IPS-18c (cell line): ENCODE data around the gene RERE.
A peak's percentile ranks its signal among the peaks of the same experiment; 100 is the strongest.

Source experiments
- H3K4me3 ChIP-seq: 2 replicates; pipeline ENCODE4 v1.7.0; 2013; ENCODE audit warnings: low read depth, mild to moderate bottlenecking, low read length, moderate library complexity; ENCODE audit not compliant: insufficient read depth
- H3K9me3 ChIP-seq: one replicate; pipeline ENCODE4 v1.6.1; 2013; ENCODE audit warnings: mild to moderate bottlenecking, low read length, moderate library complexity; ENCODE audit not compliant: control insufficient read depth, insufficient read depth

The RERE gene

DNA sequence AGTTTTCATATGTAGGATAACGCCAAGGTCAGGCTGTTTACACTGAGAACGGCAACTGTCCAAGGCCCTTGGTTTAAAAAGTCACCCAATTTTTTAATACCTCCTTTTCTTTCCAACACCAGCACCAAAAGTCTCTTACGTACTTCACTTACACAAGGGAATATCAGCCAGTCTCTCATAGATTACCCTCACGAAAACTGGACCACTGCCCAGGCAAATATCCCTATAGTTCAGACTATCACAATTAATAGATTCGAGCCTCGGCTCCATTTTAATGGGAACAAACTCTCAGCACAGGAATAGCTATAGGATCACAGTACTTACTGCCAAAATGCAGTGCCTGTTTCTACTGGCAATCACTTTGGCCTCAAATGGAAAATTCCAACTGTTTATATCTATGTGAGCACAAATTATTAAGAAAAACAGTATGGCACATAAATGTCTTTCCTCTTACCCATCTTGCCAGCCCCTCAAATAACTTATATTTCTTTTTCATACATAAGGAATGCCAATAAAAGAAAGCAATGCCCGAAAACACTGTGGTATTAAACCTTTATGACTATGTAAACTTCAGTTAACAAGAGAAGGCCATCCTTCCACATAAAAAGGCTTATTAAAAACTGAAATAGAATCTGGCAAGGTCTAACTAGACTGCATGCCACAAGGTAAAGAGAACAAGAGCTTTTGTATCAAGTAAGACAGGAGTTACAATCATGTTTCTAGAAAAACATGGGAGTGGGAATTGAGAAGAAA is 401.7 kb downstream of the RERE start:
- no peak overlapping the region for H3K4me3 ChIP-seq
- H3K9me3 ChIP-seq: no peaks in the 10 kb centered on the region

DNA sequence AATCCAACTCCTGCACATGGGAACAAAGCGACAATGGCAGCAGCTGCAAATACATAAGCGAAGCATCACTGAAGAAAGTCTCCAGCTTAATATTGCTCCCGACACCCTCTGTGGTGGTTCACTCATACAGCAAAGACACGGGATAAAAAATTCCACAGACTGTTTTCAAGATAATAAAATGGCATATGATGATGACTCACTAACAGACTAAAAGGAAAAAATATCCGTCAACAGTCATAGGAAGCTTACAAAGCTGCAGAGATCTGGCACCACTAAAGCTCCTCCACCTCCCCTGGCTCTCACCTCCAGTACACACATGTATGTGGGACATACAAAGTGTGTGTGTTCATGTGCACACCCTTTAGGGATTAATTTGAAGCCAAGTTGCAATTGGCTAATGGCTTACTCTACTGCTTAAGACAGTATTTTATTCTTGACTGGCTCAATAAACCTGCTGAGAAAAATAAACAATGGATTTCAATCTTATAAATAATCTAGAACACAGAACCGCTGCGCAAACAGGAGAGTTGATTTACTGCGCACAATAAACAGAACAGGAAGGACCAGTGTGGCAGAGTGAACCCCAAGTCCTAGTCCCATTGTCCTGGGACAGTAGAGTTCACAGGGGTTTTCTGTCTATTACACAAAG is 405.1 kb downstream of the RERE start:
- Histone ChIP-seq H3K9me3 (no peaks in the 10 kb centered on the region), H3K4me3 (no peak overlapping the region)

DNA sequence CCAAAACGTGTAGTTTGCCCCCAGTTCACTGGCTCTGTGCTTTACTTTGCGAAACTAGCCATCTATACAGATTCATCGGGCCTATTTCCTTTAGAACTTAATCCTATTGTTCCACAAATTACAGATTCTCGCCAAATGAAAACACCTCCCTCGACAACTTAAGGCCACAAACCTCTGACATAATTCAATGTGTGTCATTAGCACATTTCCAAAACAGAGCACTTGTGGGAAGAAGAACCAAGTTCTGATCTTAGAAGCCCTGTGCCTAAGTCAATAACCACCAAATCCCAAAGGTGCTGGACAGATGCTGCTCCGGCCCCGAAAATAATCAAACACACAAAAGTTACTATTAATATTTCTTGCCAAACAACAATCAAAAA is 405.6 kb downstream of the RERE start:
- no peak overlapping the region for H3K4me3 ChIP-seq
- no peaks in the 10 kb centered on the region for H3K9me3 ChIP-seq

DNA sequence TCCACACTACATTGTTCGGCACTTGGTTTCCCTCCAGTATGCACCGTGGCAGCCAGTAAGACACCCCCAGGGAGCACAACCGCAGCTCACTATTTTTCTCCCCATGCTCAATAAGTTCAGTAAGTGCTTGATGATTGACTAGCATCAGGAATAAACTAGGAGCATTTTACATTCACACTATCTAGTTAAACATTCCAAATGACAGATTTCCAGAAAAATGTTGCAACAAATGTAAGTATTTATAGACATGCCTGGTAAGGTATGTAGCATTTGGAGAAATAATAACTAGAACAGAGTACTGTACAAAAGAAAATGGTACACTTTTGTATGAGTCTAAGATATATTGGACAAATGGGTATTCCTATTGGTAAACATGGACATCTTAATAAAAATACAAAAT is 406.6 kb downstream of the RERE start:
- Histone ChIP-seq H3K4me3 (no peak overlapping the region), H3K9me3 (no peaks in the 10 kb centered on the region)

DNA sequence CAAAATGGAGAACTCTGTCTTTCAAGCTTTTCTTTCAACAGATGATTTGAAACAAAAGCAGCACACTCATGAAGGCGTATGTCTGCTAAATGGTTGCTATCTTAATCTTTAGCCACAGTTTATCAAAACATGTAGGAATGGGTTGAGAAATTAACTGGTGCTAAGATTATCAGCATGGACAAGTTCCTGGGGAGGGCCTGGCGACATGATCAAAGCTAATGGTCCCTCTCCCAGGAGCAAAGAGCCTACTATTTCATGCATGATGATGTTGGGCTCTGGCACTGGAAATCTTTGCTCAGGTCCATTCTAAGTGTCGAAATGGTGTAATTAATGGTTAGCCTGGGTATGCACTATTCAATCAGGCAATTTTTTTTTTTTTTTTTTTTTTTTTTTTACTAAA is 407.8 kb downstream of the RERE start:
- Histone ChIP-seq H3K9me3 (no peaks in the 10 kb centered on the region), H3K4me3 (no peak overlapping the region)

GRCh38 chr1:8409106-8409505 is 408.3 kb downstream of the RERE start:
- Histone ChIP-seq H3K9me3 (no peaks in the 10 kb centered on the region), H3K4me3 (no peak overlapping the region)

DNA sequence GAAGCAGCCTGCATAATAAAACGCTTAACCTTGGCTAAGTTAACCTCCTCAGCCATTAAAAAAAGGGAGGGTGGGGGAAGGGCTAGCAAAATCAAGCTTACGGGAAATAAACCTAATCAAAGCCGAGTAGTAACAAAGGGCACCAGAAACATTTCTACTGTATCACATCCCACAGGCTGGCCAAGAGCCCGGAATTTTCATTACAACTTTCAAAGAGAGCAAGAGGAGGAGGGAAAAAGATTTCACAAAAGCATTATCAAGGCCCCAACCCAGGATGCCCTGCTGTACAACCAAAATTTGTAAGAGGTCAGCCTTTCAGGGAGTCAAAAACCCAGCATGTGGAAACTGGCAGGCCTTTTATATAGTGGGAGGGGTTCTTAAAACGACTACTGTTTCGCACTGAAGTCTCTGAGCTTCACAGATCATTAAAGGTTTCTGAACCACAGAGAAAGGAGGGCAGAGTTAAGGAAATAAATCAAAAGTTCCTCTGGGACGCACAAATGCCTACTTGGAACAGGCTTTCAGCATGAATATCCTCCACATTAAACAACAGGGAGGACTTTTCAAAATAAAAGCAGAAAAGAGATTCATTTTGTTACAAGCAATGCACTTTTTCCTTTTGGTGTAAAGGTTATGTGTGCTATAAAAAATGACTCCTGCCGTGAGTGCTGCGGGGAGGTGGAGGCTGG is 409.1 kb downstream of the RERE start:
- 0 out of 2 replicates have a peak overlapping the region, but pooled peaks have one; percentile 5 for H3K4me3 ChIP-seq
- no peaks in the 10 kb centered on the region for H3K9me3 ChIP-seq

GRCh38 chr1:8407652-8408051 is 409.8 kb downstream of the RERE start:
- no peaks in the 10 kb centered on the region for H3K9me3 ChIP-seq
- no peak overlapping the region for H3K4me3 ChIP-seq

GRCh38 chr1:8406960-8407359 is 410.5 kb downstream of the RERE start:
- H3K9me3 ChIP-seq: no peaks in the 10 kb centered on the region
- H3K4me3 ChIP-seq: no peak overlapping the region

DNA sequence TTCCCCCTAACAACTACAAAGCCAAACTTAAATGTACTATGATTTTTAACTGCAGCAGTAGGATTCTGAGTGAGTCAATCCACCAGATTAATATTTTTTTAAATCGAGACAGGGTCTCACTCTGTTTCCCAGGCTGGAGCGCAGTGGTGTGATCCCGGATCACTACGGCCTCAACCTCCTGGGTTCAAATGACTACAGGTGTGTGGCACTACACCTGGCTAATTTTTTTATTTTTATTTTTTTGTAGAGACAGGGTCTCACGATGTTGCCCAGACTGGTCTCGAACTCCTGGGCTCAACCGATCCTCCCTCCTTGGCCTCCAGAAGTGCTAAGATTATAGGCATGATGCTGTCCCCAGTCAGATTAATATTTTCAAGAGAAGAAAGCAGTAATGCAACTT is 411.4 kb downstream of the RERE start:
- Histone ChIP-seq H3K9me3 (no peaks in the 10 kb centered on the region), H3K4me3 (no peak overlapping the region)

DNA sequence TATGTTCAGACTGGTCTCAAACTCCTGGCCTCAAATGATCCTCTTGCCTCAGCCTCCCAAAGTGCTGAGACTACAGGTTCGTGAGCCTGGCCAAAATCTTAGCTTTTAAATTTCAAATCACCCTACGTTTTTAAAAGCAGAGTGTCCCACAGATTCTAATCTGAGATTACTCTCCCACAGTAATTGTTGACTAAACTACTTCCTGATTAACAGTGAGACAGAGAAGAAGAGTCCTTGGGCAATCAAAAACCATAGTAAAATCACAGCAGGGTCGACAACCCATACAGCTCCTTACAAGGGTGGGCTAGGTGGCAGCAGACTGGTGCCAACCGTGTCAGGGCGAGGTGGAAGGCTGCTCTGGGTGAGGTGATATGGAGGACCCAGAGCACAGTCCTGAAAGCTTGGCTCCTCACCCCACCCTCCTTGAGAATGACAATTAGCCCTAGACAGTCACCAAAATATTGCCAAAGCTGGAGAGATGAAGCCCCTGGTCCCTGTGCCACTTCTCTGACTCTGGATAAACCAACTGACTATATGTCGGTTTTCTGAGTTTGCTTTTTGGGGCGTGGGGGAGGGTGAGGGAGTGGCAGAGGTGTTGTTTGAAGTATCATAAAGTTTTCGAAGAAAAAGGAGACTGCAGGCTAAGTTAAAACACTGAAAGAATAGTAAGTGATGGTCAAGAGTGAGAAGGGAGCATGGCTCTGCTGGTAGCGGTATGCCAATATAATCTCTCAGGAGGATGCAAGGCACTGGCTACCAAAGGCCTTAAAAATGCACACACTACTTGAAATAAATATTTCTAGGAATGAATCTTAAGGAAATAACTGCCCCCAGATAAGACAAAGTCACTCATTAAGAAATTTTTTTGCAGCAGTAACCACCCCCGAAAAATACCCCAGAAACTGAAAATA is 412.7 kb downstream of the RERE start:
- Histone ChIP-seq H3K9me3 (no peaks in the 10 kb centered on the region), H3K4me3 (no peak overlapping the region)

DNA sequence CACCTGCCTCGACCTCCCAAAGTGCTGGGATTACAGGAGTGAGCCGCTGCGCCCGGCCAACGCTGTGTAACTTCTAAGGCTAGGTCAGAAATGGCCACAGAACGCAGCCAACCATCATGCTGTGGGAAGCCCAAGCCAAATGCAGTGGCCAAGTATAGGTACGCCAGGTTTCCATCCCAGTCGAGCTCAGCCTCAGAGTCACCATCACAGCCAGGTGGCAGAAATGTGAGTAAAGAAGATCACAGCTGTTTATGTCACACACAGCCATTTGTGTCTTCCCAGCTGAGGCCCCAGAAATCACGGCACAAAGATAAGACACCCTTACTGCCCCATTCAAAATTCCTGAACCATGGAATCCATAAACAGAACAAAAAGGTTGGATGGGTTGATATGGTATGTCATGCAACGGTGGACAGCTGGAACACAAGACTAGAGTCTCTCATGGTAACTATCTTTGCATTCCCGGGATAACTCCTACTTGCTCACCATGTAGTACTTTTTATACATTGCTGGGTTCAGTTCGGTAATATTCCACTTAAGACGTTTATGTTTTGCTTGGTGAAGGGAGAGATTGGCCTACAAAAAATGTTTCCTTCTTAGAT is 415.2 kb downstream of the RERE start:
- no peaks in the 10 kb centered on the region for H3K9me3 ChIP-seq
- no peak overlapping the region for H3K4me3 ChIP-seq

DNA sequence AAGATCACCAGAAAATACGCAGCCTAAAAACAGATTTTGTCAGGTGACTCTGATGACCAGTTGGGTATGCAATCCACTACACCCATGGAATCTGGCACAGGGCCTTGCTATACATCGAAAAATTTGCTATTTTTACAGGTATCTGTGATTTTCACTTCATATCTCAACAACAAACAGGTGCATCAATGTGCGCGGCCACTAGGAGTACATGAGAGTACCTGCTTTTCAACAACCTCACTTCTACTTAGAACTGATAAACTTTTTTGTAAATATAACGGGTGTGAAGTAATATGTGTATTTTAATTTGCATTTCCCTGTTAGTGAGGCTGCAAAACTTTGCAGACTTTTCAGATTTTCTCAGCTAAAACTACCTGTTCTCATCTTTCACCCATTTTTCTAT is 418.8 kb downstream of the RERE start:
- H3K9me3 ChIP-seq: no peaks in the 10 kb centered on the region
- H3K4me3 ChIP-seq: no peak overlapping the region

GRCh38 chr1:8398086-8398485 is 419.4 kb downstream of the RERE start:
- H3K4me3 ChIP-seq: no peak overlapping the region
- no peaks in the 10 kb centered on the region for H3K9me3 ChIP-seq

- Histone ChIP-seq H3K9me3 (no peaks in the 10 kb centered on the region), H3K4me3 (no peak overlapping the region)
Measured at GRCh38 chr1:8397511-8397910, 419.9 kb downstream of the RERE start.

- H3K4me3 ChIP-seq: no peak overlapping the region
- no peaks in the 10 kb centered on the region for H3K9me3 ChIP-seq
Measured at GRCh38 chr1:8396786-8397406, 420.5 kb downstream of the RERE start.
